Measurements from ENCODE around the gene SCO2.
"Not testable (repeated sequence)": the region's sequence is repeated elsewhere in the genome, so short reads cannot be mapped to it uniquely, and the experiment has no call there.

SCO2 gene

DNA sequence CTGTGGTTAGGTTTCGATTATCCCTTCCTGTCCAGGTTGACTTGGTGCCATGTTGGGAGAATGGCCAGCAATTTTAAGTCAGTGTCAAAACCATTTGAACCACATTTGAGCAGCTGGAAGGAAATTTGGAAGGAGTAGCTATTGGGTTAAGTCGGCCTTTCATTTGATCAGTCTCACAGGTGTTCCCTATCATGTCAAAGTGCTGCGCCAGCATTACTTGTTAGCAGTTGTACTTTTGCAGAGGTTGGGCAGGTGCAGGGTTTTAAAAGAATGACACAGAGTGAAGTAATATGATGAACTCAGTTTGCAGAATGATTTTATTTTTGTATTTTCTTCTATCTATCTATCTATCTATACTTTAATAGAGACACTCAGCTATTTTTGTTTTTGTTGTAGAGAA lies 10.8 kb upstream of the SCO2 start:
- Histone ChIP-seq H4K20me1 (ENCODE audit: insufficient read depth, low read length) (0 out of 2 replicates have a peak, but pooled peaks cover under 1% of the 10 kb centered on the region), H3K36me3 (ENCODE audit: insufficient read depth, low read length) (no peaks in the 10 kb centered on the region), H3K9ac (ENCODE audit: low read depth, low read length) (no peak overlapping the region), H3K27ac (ENCODE audit: low read length) (no peak overlapping the region), H3K4me1 (ENCODE audit: insufficient read depth, low read length) (no peaks in the 10 kb centered on the region), H3K79me2 (ENCODE audit: insufficient read depth, low read length) (no peaks in the 10 kb centered on the region), H3K9me3 (ENCODE audit: insufficient read depth, low read length, severe bottlenecking) (no peaks in the 10 kb centered on the region), H3K4me3 (ENCODE audit: low read depth in 1 of 2, low read length in 2 of 2) (no peak overlapping the region), H2AFZ (ENCODE audit: low read depth, low read length) (no peak overlapping the region), H3K27me3 (ENCODE audit: insufficient read depth, low read length, poor library complexity) (no peaks in the 10 kb centered on the region), H3K4me2 (ENCODE audit: insufficient read depth, low read length) (no peak overlapping the region)
- DNase-seq (no peak), ATAC-seq (ENCODE audit: insufficient read depth, low read depth) (no peak)
- TF ChIP-seq, protein P1, sequence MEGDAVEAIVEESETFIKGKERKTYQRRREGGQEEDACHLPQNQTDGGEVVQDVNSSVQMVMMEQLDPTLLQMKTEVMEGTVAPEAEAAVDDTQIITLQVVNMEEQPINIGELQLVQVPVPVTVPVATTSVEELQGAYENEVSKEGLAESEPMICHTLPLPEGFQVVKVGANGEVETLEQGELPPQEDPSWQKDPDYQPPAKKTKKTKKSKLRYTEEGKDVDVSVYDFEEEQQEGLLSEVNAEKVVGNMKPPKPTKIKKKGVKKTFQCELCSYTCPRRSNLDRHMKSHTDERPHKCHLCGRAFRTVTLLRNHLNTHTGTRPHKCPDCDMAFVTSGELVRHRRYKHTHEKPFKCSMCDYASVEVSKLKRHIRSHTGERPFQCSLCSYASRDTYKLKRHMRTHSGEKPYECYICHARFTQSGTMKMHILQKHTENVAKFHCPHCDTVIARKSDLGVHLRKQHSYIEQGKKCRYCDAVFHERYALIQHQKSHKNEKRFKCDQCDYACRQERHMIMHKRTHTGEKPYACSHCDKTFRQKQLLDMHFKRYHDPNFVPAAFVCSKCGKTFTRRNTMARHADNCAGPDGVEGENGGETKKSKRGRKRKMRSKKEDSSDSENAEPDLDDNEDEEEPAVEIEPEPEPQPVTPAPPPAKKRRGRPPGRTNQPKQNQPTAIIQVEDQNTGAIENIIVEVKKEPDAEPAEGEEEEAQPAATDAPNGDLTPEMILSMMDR (IDR thresholded peaks at IDR 0.05; ENCODE audit: borderline replicate concordance, extremely low read depth, low read length, poor library complexity, severe bottlenecking) = no peak
- no peak for TF ChIP-seq EZH2 (IDR thresholded peaks at IDR 0.05; ENCODE audit: borderline replicate concordance, low read depth, low read length, severe bottlenecking)

DNA sequence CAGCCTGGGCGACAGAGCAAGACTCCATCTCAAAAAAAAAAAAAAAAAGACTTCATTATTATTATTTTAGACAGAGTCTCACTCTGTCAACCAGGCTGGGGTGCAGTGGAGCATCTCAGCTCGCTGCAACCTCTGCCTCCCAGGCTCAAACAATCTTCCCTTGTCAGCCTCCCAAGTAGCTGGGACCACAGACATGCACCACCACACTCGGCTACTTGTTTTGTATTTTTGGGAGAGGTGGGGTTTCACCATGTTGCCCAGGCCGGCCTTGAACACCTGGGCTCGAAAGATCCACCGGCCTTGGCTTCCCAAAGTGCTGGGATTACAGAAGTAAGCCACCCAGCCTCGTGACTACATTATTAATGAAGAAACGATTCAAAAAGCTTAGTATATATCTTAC lies 9.7 kb upstream of the SCO2 start:
- TF ChIP-seq, protein P1 (IDR thresholded peaks at IDR 0.05; ENCODE audit: borderline replicate concordance, extremely low read depth, low read length, poor library complexity, severe bottlenecking) = no peak
- TF ChIP-seq EZH2 (IDR thresholded peaks at IDR 0.05; ENCODE audit: borderline replicate concordance, low read depth, low read length, severe bottlenecking) = no peak
- Histone ChIP-seq H3K36me3 (ENCODE audit: insufficient read depth, low read length) (no peaks in the 10 kb centered on the region), H3K4me3 (ENCODE audit: low read depth in 1 of 2, low read length in 2 of 2) (no peak overlapping the region), H3K9ac (ENCODE audit: low read depth, low read length) (no peak overlapping the region), H4K20me1 (ENCODE audit: insufficient read depth, low read length) (peaks cover 5% of the 10 kb centered on the region; the same call in 1 of the 2 replicates), H3K79me2 (ENCODE audit: insufficient read depth, low read length) (no peaks in the 10 kb centered on the region), H3K4me1 (ENCODE audit: insufficient read depth, low read length) (no peaks in the 10 kb centered on the region), H2AFZ (ENCODE audit: low read depth, low read length) (no peak overlapping the region), H3K27ac (ENCODE audit: low read length) (no peak overlapping the region), H3K27me3 (ENCODE audit: insufficient read depth, low read length, poor library complexity) (no peaks in the 10 kb centered on the region), H3K9me3 (ENCODE audit: insufficient read depth, low read length, severe bottlenecking) (no peaks in the 10 kb centered on the region), H3K4me2 (ENCODE audit: insufficient read depth, low read length) (no peak overlapping the region)
- ATAC-seq (ENCODE audit: insufficient read depth, low read depth) = no peak
- no peak for DNase-seq

DNA sequence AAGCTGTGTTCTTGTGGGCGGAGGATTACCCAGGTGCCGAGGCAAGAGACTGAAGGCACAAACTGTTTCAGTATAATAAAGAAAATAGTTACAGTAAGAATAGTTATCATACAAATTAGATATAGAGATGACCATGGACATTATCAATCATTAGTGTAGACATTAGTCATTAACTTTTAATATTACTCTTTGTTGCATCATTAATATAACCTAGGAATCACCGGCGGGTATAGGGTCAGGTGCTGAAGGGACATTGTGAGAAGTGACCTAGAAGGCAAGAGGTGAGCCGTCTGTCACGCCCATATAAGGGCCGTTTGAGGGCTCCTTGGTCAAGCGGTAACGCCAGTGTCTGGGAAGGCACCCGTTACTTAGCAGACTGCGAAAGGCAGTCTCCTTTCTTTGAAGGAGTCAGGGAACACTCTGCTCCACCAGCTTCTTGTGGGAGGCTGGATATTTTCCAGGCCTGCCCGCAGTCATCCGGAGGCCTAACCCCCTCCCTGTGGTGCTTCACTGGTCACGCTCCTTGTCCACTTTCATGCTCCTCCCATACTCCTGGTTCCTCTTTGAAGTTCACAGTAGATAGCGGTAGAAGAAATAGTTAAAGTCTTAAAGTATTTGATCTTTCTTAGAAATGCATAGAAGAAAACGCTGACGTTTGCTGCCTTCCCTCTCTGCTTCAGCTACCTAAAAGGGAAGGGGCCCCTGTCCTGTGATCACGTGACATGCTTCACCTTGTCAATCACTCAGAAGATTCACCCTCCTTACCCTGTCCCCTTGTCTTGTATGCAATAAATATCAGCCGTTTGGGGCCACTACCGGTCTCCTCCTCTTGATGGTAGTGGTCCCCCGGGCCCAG lies 8.7 kb upstream of the SCO2 start:
- not testable (repeated sequence) for H3K9ac ChIP-seq (ENCODE audit: low read depth, low read length); ATAC-seq (ENCODE audit: insufficient read depth, low read depth); H4K20me1 ChIP-seq (ENCODE audit: insufficient read depth, low read length); H3K36me3 ChIP-seq (ENCODE audit: insufficient read depth, low read length); H3K4me2 ChIP-seq (ENCODE audit: insufficient read depth, low read length); H2AFZ ChIP-seq (ENCODE audit: low read depth, low read length); H3K27ac ChIP-seq (ENCODE audit: low read length); H3K9me3 ChIP-seq (ENCODE audit: insufficient read depth, low read length, severe bottlenecking); H3K79me2 ChIP-seq (ENCODE audit: insufficient read depth, low read length); H3K27me3 ChIP-seq (ENCODE audit: insufficient read depth, low read length, poor library complexity); H3K4me1 ChIP-seq (ENCODE audit: insufficient read depth, low read length); H3K4me3 ChIP-seq (ENCODE audit: low read depth in 1 of 2, low read length in 2 of 2); DNase-seq

Data from DND-41 (cell line).